Suprapubic skin (tissue), 3 donors: Measurements from ENCODE around the gene KRTAP10-7.

Experiments
- POLR2A ChIP-seq, 2 donors: fragments of 450-650 bp; IDR thresholded peaks; one replicate each; pipeline ENCODE4 v1.6.1; 2017; ENCODE audit warnings: antibody characterized with exemption in 2 of 2, mild to moderate bottlenecking in 2 of 2, moderate library complexity in 2 of 2
- TF ChIP-seq, protein P1 (sequence below), 2 donors: fragments of 200-600 bp in 1 of 2; fragments of 450-650 bp in 1 of 2; sonication (generic) in 1 of 2; IDR thresholded peaks; one replicate each; pipeline ENCODE4 v1.5.1; 2016 to 2019; ENCODE audit warnings: antibody characterized with exemption in 2 of 2, mild to moderate bottlenecking in 1 of 2, moderate library complexity in 1 of 2

DNA sequence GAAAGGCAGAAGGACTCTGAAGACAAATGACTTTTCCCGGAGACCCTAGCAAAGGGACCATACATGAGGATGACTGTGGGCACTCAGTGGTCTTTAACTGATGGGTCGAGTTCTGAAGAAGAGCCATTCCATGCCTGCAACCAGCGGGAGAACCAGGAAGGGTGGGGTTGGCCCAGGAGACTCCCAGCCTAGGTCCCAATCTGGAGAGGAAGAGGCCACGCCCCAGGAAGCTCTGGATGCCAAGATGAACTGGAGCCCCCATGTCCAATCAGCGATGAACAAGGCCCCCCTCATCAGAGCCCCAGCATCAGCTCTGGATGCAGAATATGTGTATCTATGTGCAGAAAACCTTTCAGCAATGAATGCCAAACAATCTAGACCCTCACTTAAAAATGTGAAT is 40.4 kb downstream of the KRTAP10-7 start:
- no peak for TF ChIP-seq POLR2A (IDR thresholded peaks at IDR 0.05)
- TF ChIP-seq, protein P1, sequence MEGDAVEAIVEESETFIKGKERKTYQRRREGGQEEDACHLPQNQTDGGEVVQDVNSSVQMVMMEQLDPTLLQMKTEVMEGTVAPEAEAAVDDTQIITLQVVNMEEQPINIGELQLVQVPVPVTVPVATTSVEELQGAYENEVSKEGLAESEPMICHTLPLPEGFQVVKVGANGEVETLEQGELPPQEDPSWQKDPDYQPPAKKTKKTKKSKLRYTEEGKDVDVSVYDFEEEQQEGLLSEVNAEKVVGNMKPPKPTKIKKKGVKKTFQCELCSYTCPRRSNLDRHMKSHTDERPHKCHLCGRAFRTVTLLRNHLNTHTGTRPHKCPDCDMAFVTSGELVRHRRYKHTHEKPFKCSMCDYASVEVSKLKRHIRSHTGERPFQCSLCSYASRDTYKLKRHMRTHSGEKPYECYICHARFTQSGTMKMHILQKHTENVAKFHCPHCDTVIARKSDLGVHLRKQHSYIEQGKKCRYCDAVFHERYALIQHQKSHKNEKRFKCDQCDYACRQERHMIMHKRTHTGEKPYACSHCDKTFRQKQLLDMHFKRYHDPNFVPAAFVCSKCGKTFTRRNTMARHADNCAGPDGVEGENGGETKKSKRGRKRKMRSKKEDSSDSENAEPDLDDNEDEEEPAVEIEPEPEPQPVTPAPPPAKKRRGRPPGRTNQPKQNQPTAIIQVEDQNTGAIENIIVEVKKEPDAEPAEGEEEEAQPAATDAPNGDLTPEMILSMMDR (IDR thresholded peaks at IDR 0.05): no peak
